ENCODE data around the gene OR6C74. TPM values are rescaled to one million over a fixed set of nuclear protein-coding genes. Genes with fewer than 3 reads are reported as not detected.

OR6C74 gene
- not detected in 2 replicates for total RNA-seq

GRCh38 chr12:55244309-55244708 lies at the start of gene OR6C74:
TSS of gene OR6C74 (plus strand) at chr12:55244609. CDS start at chr12:55247288, 2,679 bp downstream.
- DNase-seq (ENCODE audit: extremely low read depth, low read depth, low spot score) = no peak

DNA sequence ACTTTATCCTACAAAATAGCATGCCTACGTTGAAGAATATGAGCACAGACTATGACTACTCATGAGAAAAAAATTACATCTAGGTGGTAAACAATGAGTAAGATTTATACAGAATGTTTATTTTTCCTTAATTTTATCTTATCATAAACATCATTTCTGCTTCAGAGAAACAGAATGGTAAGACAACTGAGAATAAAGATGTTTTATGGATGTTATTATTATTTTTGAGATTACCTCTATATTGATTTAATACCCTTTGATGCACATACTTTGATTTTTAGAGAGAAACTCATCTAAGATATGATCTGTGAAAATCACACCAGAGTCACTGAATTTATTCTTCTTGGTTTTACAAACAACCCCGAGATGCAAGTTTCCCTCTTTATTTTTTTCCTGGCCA lies 23.7 kb upstream of the OR6C74 start, which contains the start of gene OR10A7:
OR10A7 (plus strand) TSS at position 301 of the 400 bp plus-strand sequence; CDS start at position 301, 0 bp downstream.
- no peak for DNase-seq (ENCODE audit: extremely low read depth, low read depth, low spot score)

GRCh38 chr12:55226523-55226922 lies 17.9 kb upstream of the OR6C74 start:
- no peak for DNase-seq (ENCODE audit: extremely low read depth, low read depth, low spot score)

- DNase-seq (ENCODE audit: extremely low read depth, low read depth, low spot score) = no peak
Observed at GRCh38 chr12:55227643-55228042, 16.8 kb upstream of the OR6C74 start.

- no peak for DNase-seq (ENCODE audit: extremely low read depth, low read depth, low spot score)
Observed at GRCh38 chr12:55246159-55246558, 1.8 kb downstream of the OR6C74 start.

- no peak for DNase-seq (ENCODE audit: extremely low read depth, low read depth, low spot score)
Observed at GRCh38 chr12:55250944-55251343, 6.5 kb downstream of the OR6C74 start.

DNA sequence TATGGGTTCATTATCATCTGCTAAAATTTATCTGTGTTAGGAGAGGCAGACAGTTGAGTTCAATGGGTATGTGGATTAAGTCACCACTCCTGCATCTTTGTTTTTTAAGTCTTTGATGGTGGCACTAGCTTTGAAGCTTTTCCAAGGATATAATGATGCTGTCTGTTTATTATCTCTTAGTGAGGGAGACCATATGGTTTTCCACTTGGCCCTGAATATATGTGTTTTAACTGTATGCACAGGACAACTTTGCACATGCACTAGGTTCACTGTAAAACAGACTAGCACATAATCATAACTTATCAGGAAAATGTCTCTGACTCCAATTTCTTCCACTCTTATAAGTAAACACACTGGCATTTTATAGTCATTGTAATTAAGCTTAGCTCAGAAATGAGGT lies 8.9 kb downstream of the OR6C74 start:
- DNase-seq (ENCODE audit: extremely low read depth, low read depth, low spot score) = no peak

- no peak for DNase-seq (ENCODE audit: extremely low read depth, low read depth, low spot score)
Observed at GRCh38 chr12:55256831-55257230, 12.4 kb downstream of the OR6C74 start.

GRCh38 chr12:55258303-55258702 lies 13.9 kb downstream of the OR6C74 start:
- DNase-seq (ENCODE audit: extremely low read depth, low read depth, low spot score) = no peak

DNA sequence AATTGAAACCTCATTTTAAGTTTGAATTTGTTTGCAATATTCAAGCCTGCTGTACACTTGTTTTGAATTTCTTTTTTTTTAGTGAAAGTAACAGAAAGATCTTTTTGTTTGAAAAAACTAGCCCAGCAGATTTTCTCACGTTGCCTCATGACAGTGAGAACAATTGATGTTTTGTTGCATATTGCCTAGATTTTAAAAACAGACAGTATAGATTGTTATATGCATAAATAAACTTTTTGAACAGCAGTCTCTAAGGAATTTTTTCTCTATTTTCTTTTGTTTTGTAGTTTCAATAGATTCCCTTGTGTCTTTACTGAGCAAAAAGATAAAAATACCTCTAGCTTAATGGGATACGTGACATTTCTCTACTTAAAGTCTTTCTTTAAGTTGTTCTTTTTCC lies 36.6 kb downstream of the OR6C74 start:
- no peak for DNase-seq (ENCODE audit: extremely low read depth, low read depth, low spot score)

GRCh38 chr12:55289999-55290398 lies 45.6 kb downstream of the OR6C74 start:
- no peak for DNase-seq (ENCODE audit: extremely low read depth, low read depth, low spot score)

Other genes with a start within 250 kb of the OR6C74 start
- gene NEUROD4, start 224.6 kb upstream of the OR6C74 start, total RNA-seq = not detected in 2 replicates
- gene OR9K2, start 118.2 kb upstream of the OR6C74 start, total RNA-seq = not detected in 2 replicates
- gene OR10A7, start 23.6 kb upstream of the OR6C74 start, total RNA-seq = not detected in 2 replicates
- not detected in 2 replicates for gene OR6C6, start 52.0 kb downstream of the OR6C74 start, total RNA-seq
- not detected in 2 replicates for gene OR6C1, start 69.7 kb downstream of the OR6C74 start, total RNA-seq
- not detected in 2 replicates for gene OR6C3, start 86.1 kb downstream of the OR6C74 start, total RNA-seq
- gene OR6C75, start 118.4 kb downstream of the OR6C74 start, total RNA-seq = not detected in 2 replicates
- not detected in 2 replicates for gene OR6C65, start 155.9 kb downstream of the OR6C74 start, total RNA-seq
- not detected in 2 replicates for gene OR6C76, start 181.6 kb downstream of the OR6C74 start, total RNA-seq
- not detected in 2 replicates for gene OR6C2, start 199.5 kb downstream of the OR6C74 start, total RNA-seq
- not detected in 2 replicates for gene OR6C70, start 225.5 kb downstream of the OR6C74 start, total RNA-seq
- not detected in 2 replicates for gene OR6C68, start 247.8 kb downstream of the OR6C74 start, total RNA-seq

All from glomerular endothelial cell (primary cell).